ENCODE results near the gene TFAP2C.

TFAP2C gene

DNA sequence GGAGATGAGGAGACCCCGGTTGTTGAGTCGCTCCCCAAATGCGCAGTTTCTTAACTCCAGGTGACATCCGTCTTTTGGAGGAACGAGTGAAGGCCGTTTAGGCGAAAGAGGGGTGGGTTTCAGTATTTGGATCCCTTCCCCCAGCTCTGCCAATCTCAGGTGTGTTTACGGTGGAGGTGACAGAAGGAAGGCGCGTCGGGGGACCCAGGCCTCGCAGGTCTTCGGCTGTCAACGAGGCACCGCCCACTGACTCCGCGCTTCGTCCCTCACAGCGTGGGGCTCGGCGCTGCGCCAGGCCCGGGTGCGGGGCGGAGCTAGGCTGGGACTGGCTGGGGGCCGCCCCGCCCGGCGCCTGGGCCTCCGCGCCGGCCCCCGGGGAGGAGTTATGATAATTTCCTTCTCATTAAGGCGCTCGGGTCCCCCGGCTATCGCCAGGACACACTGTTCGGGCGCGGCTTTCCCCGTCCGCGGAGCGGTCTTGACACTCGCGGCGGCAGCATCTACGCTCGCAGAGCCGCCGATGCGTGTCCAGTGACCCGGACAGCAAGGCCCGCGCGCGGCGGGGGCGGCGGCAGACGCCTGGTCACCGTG, at the start of gene TFAP2C:
TFAP2C (plus strand) TSS at position 434 of the 591 bp plus-strand sequence. CDS start 239 bp downstream, outside the sequence.
- DNase-seq (ENCODE audit: low read depth), result peak; percentile 69

DNA sequence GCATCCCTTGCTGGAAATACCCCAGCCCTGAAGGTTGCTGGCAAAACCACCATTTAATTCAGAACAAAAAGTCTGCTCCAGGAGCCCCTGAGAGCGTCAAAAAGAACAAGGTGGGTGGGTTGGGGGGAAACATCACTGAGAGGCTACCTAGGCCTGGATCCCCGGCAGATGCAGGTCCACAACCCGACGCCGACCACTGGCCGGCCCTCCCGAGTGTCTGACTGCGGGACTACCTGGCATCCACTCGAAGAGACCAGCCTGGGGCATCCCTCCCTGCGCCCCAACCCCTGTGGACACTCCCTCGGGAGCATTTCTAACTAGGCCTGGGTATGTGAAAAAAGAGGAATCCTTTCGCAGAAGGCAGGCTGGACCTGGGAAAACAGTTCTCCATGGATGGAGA, 48.9 kb upstream of the TFAP2C start:
- DNase-seq (ENCODE audit: low read depth), result no peak

DNA sequence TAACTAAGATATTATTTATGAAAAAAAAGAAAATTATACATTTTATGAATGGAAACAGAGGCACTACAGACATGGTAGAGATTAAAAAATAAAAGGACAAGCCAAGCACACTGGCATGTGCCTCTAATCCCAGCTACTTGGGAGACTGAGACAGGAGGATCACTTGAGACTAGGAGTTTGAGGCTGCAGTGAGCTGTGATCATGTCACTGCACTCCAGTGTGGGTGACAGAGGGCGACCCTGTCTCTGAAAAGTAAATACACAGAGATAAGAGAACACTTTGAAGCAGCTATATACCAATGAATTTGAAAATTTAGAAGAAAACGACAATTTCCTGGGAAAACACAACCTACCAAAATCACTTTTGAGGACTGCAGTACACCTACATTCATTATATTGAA, 47.4 kb upstream of the TFAP2C start:
- no peak for DNase-seq (ENCODE audit: low read depth)

DNA sequence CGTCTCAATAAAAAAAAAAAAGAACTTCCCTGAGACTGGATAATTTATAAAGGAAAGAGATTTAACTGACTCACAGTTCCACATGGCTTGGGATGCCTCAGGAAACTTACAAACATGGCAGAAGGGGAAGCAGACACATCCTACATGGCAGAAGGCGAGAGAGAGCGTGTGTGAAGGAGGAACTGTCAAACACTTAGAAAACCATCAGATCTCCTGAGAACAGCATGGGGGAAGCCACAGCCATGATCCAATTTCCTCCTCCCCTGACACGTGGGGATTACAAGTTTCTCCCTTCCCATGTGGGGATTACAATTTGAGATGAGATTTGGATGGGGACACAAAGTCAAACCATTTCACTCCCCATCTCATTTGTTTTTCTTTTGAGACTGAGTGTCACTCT, 46.6 kb upstream of the TFAP2C start:
- no peak for DNase-seq (ENCODE audit: low read depth)

DNA sequence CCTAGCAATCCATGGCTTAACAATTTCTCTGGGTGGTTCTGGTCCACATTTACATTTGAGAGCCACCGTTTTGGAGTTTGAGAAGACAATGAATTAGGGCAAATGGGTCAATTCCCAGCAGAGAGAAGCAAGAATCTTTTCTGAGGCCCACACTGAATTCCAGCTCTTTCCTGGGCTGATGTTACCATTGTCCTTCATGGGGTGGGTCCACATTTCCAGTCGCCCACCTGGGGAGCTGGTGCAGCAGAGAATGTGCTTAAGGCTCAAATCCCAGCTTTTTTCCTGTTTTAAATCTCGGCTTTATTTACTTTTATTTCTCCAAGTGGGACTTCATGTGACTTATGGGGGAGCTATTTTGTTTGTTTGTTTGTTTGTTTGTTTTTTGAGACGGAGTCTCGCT, 44.2 kb upstream of the TFAP2C start:
- no peak for DNase-seq (ENCODE audit: low read depth)

DNA sequence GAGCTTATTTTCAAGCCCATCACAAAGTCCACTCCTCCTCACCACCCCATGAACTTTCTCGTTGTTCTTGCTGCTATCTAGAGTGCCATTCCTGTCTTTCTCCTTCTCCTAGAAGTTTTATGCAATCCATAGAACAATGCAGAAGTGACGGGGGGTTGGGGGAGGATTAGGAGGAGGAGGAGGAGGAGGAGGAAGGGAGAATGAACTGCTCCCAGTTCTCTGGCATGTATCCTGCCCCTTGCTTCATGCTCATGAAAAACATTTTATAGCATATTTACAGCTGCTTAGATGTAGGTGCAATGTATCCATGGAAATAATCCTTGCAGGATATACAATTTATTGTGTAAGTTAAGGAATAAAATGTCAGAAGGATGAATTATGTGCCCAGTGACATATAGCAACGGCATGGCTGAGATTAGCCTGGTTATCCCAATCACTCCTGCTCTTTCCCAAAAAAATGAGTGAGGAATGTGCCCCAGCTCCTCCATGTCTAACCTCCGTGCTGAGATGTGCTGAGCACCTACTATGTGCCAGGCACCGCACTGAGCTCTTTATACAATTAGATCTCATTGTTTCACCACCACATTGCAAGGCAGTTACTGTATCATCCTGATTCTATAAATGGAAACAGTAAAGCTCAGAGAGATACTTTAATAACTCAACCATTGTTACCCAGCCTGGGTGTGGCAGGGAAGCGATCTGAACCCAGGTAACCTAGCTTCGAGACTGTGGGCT, 41.6 kb upstream of the TFAP2C start:
- no peak for DNase-seq (ENCODE audit: low read depth)

DNA sequence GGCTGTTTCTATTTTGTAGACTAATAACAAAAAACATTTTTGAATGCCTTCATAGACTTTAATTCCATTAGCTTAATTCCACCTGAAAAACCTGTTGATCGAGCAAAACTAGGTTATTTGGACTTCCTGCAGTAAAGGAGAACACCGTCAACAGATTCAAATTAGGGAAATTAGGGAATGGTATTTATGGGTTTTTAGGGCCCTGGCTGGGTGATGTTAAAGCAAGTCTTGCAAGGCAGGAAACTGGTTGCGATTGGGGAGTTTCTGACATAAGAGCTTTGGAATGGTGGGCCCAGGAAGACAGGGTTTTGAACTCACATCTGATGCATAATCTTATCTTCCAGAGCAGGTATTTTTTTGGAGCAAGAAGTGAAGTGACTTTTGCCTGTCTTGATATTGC, 40.1 kb upstream of the TFAP2C start:
- DNase-seq (ENCODE audit: low read depth), result no peak

DNA sequence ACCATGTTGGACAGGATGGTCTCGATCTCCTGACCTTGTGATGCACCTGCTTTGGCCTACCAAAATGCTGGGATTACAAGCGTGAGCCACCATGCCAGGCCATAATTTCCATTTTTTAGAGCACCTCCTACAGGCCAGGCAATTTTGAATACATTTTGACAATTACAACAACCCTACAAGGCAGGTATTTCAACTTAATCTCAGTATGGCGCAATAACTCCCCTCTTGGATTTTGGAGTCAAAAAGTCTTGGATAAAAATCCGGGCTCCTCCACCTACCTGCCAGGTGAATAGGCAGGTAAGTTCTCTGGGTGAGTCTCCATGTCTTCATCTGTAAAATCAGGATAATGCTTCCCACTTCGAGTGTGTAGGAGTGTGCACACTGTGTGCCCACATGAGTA, 39.5 kb upstream of the TFAP2C start:
- DNase-seq (ENCODE audit: low read depth), result no peak

DNA sequence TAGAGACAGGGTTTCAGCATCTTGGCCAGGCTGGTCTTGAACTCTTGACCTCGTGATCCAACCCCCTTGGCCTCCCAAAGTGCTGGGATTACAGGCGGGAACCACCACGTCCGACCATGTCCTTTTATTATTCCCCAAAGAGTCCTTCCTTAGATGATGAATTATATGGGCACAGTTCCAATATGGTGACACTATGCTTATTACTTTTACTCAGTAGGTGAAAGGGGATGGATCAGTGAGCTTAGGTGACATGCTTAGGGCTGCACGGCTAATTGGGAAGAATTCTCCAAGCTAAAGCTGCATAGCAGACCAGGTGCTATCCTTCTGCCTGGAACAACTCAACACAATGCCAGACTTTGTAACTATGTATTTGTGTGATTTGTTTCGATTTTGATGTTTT, 38.2 kb upstream of the TFAP2C start:
- no peak for DNase-seq (ENCODE audit: low read depth)

DNA sequence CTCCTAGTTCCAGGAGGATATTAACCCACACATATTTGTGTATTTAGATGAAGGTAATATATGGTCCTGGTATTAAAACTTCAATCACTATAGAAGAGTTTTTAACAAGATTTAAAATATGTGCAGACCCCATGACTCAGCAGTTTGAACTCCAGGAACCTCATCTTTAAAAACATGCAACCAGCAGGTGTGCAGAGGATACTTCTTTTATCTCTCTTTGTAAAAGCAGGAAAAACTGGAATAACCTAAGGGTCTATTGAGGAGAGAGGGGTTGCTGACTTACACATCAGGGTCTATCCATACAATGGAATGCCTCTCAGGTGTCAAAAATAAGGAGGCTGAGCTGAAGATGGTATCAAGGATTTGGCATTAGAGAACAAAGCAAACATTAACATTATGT, 36.9 kb upstream of the TFAP2C start:
- no peak for DNase-seq (ENCODE audit: low read depth)

DNA sequence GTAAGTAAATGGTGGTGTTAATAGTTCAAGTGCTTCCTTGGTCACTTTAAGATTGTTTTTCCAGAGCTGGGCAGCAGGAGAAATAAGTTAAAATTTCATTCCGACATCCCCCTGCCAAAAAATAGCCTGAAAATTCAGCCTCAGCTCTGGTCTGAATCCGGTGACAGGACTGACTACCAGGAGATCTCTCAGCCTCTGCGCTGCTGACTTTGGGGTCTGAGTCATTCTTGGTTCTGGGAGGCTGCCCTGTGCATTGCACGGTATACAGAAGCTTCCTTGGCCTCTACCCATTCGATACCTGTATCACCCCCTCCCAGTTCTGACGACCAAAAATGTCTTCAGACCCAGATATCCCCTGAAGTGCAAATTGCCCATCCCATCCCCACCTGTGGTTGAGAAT, 36.3 kb upstream of the TFAP2C start:
- no peak for DNase-seq (ENCODE audit: low read depth)

DNA sequence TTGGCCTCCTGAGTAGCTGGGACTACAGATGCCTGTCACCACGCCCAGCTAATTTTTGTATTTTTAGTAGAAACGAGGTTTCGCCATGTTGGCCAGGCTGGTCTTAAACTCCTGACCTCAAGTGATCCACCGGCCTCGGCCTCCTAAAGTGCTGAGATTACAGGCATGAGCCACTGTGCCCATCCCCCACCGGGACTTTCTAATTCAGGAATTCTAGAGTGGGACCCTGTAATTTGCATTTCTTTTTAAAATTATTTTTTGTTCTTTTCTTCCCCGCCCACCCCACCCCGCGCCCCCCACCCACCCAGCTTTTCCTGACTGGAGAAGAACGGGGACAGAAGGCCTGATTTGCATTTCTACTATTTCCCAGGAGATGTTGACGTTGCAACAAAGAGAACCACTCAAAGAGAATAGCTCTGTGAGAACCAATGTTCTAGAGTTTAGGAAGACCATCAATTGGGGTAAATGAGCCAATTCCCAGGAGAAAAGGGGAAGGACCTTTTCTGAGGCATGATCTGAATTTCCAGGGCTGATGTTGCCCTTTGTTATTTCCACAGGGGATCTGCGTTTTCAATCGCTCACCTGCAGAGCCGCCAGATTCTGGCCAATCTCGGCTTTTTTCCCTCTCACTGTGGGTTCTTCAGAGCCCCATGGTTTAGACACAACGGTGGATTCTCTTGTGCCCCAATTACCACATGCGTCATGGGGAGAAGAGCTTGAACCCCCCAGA, 33.2 kb upstream of the TFAP2C start:
- DNase-seq (ENCODE audit: low read depth), result no peak

DNA sequence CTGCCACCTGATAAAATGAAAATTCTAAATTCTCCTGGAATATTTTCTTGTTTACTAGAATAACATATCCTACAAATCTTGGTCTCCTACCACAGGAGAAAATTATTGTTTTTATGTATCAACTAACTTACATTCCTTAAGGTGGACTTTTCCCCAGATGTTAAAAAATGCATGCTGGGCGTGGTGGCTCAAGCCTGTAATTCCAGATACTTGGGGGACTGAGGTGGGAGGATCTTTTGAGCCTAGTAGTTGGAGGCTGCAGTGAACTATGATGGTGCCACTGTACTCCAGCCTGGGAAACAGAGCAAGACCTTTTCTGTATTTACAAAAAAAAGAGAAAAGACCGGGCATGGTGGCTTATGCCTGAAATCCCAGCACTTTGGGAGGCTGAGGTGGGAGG, 27.9 kb upstream of the TFAP2C start:
- DNase-seq (ENCODE audit: low read depth), result no peak

DNA sequence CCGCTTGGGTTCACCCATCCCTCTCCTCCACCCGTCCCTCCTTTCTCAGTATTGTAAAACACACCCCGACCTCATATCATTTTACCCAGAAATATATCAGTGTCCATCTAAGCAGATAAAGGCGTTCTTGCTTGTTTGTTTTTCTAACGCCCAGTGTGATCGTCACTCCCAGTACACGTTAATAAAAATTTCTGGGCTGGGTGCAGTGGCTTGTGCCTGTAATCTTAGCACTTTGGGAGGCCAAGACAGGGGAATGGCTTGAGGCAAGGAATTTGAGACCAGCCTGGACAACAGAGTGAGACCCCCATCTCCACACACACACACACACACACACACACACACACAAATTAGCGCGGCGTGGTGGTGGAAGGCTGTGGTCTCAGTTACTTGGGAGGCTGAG, 24.4 kb upstream of the TFAP2C start:
- no peak for DNase-seq (ENCODE audit: low read depth)

DNA sequence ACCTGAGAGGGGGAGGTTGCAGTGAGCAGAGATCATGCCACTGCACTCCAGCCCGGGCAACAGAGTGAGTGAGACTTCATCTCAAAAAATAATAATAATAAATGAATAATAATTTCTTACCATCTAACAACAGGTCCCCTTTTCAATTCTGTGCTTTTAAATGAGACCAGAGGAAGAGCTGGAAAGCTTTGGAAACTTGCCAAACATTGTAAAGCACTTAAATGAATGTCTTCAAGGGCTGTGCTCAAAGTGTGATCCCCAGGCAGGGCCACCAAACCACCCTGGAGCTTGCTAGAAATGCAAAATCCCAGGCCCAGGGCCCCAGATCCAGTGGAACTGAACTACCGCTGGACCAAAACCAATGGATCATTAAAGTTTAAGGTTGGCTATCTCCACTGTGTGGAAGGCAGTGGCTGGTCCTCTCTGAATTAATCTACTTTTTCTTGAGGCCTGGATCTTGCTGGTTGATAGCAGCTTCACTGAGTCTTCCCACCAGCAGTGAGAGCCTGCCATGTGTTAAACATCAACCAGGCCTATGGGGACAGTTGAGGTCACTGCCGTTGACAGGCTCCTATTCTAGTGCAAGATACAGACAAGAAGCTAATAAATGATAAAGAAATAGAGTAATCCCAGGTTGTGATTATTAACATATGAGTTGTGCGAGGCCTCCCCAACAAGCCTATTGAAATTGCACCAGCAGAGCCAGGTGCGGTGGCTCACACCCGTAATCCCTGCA, 23.7 kb upstream of the TFAP2C start:
- DNase-seq (ENCODE audit: low read depth), result no peak

DNA sequence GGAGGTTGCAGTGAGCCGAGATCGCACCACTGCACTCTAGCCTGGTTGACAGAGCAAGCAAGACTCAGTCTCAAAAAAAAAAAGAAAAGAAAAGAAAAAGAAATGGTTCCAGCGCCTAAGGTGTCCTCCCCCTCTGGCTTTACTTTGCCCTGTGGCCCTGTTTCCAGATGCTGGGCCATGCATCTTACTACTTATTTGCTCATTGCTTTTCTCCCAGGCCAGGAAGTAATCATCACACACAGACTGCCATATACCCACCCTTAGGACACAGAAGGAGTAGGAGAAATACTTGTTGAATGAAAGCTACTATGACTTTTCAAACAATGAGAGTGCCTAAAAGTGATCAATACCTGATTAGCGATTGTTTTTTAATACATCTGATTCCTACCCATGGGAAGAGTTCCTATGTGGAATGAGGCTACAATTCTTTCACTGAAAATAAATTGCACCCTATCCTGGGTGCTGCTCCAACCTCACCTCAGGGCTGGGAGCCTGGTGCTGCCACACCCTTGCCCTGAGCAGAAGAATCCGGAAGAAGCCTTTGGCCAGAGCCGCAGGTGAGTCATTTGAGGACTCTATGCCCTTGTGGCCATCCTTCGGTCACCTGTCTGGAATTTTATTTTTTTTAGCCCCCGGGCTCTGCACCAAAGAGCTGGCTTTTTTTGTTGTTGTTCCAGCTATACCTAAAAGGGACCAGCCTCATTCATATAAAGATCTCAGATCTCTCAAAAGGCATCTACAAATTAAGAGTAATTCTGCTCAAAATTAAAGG, 22.7 kb upstream of the TFAP2C start:
- no peak for DNase-seq (ENCODE audit: low read depth)

DNA sequence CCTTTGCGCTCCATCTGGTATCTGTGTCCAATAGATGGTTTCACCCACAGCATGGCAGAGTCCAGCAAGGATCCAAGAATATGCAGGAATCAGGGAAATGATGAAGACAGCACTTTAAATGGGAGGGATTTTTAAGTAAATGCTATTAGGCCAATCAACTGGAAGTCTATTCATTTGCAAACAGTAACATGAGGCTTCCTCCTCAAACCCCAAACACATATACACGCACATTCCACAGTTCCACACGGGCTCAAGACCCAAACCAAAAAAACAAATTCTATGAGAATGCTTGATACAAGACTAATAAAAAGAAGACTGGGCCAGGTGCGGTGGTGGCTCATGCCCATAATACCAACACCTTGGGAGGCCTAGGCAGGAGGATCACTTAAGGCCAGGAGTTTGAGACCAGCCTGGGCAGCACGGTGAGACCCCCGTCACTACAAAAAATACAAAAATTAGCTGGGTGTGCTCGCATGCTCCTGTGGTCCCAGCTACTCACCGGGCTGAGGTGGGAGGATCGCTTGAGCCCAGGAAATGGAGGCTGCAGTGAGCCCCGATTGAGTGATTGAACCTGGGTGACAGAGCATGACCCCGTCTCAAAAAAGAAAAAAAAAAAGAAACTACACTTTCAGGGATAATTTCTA, 21.9 kb upstream of the TFAP2C start:
- no peak for DNase-seq (ENCODE audit: low read depth)

DNA sequence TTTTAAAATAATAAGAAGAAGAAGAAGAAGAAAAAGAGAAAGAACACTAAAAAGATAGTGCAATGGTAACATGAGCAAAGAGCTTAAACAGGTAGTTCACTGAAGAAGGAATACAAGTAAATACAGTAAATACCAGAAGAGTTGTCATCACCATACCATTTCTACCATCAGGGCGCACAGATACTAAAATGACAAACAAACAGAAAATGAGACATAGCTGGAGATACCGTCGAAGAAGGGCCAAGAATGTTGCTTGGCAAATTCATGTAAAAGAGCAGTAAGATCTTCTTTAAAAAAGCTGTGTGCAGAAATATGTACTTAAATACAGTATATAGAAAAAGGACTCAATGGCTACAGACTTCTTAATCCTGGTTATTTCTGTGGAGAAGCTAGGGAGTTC, 20.7 kb upstream of the TFAP2C start:
- no peak for DNase-seq (ENCODE audit: low read depth)

DNA sequence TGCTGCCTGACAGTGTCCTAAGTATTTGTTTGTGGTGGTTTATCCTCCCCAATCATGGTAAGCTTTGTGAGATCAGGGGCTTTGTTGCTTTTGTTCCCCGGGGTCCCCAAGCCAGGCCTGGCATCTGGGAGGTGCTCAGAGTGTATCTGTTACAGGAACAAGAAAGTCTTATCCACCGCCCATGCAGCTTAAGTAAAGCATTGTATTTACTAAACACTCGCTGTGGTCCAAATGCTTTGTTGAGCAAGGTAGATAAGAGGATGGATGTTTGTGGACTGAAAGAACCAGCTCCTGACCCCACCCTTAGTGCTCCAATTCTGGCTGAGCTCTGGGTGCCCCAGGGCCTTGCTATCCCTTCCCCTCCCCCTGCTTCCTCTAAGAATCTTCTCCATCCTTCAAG, 19.8 kb upstream of the TFAP2C start:
- no peak for DNase-seq (ENCODE audit: low read depth)

DNA sequence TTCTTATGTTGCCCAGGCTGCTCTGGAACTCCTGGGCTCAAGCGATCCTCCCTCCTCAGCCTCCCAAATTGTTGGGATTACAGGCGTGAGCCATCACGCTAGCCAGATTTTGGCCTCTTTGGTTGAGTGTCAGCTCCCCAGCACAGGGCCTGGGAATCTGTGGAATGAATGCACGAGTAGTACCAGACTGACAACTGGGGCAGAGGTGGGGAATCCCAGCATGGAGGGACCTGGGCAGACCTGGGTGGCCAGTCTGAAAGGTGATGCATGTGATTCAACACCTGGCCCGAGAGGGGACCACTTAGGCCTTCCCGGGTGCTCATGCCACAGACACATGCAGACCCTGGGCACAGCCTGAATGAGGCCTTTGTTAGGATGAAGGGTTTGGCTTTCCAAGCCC, 19.0 kb upstream of the TFAP2C start:
- no peak for DNase-seq (ENCODE audit: low read depth)

DNA sequence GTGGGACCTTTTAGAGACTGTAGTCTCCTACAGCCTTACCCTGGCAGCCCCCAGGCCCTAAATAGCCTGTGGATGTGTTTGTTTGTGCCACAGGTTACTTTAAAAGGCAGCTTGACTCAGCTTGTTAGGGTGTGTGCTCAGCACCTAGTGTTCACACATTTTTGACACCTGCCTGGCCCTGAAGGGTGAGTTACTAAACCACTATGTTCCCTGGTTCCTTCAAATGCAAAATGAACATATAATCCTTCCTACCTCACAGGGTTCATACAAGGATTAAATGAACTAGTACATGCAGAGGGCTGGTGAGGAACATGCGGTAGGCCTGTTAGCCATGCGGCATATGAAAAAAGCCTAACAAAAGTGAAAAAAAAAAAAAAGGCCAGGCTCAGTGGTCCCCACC, 14.9 kb upstream of the TFAP2C start:
- DNase-seq (ENCODE audit: low read depth), result no peak

DNA sequence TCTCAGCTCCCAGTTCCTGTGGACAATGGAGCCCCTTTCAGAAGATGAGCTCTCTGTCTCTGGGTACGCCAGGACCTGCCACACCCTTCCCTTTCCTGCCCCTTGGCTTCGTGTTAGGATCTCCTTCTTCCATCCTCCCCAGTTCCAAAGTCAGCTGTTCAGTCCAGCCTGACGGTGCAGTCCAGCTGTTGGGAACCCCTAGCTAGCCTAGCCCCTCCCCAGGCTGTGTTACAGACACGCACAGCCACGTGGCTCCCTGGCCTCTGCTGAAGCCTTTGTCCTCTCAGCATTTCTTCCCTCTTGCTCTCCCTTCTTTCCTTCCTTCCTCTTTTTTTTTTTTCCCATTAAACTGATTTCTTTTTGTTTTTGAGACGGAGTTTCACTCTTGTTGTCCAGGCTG, 12.4 kb upstream of the TFAP2C start:
- no peak for DNase-seq (ENCODE audit: low read depth)

All from GM04504 (cell line).